ENCODE measurements around the gene ARCN1.

The ARCN1 gene

DNA sequence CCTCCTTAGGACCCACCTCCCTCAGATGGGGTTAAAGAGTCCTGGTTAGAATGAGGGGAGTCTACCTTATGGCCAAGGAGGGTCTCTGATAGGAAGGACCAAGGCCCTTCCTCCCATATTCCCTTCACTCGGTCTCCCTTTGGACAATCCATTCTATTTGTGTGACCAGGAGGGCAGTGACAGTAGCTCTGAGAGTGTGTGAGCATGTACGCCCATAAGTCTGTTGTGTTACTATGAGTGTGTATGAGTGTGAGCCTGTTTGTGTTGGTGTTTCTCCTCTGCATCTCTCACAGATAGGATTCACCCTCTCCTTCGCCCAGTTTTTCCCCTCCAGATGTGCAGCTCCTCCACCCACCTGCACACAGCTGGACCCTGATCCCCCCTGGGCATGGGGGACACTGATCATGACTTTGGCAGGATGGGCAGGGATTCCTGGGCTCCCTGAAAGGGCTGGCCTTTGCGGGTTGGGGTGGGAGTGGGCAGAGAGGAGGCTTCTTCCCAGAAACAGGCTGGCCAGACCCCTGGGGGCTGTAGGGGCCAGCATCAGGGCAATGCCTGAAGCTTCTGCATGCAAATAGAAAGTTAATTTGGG lies 49.7 kb downstream of the ARCN1 start:
- no peak for DNase-seq

DNA sequence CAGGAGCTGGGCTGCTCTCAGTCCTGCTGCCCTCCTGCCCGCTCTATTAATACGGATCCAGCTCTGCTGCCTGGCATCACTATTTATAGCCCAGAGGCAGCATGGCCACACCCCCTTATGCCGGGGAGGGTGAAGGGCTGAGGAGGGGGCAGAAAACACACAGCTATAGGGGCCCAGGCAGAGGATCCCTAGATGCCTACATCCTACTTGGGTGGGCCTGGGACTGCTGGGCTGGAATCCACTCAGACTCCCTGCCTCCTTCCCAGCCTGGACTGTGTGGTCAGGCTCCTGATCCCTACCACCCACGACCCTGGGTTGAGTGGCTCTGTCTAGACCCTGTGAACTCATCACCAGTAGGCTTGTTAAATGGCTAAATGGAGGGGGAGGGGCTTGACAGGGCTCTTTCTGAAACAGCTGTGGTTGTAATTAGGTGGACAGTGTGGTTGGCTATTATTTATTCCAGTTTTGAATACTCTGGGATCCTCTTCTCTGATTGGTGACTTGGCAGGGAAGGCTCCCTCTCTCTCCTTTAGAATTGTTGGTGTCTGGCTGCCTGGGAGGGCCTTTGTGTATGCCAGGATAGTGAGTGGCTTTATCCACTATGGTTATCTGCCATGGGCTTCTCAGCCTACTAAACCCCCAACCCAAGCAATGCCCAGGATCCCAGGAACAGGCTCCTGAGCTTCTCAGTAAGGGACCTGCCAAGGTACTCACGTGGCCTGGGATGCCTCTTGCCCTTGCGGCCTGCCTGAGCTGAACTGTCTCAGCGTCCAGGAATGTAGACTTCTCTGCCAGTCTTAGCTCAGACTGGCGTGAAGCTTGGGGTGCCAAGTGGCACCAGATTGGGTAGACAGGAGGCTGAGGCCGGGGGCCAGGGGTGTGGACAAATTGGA lies 50.4 kb downstream of the ARCN1 start:
- no peak for DNase-seq

DNA sequence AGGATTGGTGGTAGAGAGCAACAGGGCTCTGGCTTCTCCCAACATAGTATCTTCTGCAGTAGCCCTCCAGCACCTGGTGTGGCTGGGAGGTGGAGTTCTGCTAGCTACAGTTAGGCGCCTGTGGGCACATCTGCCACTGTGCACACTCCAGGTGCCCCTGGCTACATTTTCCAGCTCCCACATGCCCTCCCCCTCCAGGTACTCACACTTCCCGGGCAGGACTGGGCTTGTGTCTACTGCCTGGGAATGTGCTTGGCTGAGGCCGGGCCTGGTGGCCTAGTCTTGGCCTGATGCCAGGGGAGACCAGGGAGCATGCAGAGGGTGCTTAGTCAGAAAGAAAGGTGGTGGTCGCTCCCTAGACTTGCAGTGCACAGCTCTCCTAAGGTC lies 51.1 kb downstream of the ARCN1 start:
- no peak for DNase-seq

DNA sequence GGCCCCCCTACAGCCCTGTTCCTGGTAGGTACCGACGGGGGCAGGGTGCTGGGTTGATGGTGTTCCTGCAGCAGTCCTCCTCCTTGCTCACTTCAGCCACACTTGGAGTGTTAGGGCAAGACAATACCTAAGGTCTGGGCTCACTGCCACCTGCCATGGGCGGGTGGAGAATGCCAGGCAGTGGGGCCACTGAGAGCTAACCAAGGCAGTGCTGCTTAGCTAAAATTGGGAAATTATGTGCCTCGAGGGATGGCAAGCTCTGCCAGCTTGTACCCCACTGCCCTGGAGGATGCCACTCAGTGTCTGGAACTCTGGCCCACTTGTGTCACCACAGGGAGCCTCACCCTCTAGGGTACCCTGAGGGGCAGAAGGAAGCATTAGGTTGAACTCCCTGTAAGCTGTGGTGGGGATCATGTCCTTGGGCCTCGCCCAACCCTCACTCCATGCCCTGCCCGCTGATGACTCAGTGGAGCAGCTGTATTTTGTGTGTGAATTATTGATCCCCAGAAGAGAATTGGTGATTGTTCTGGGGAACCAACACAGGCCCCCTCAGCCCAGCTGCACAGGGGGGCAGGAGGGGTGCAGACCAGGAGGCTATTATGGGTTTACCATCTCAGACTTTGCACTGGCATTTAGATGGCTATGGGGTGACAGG lies 53.0 kb downstream of the ARCN1 start:
- DNase-seq, result no peak

GRCh38 chr11:118625976-118626375 lies 53.8 kb downstream of the ARCN1 start:
- no peak for DNase-seq

GRCh38 chr11:118627566-118627965 lies 55.4 kb downstream of the ARCN1 start:
- DNase-seq, result no peak

GRCh38 chr11:118628031-118628430 lies 55.8 kb downstream of the ARCN1 start:
- no peak for DNase-seq

GRCh38 chr11:118628432-118628831 lies 56.2 kb downstream of the ARCN1 start:
- no peak for DNase-seq

- no peak for DNase-seq
Observed at GRCh38 chr11:118628861-118629549, 56.8 kb downstream of the ARCN1 start.

DNA sequence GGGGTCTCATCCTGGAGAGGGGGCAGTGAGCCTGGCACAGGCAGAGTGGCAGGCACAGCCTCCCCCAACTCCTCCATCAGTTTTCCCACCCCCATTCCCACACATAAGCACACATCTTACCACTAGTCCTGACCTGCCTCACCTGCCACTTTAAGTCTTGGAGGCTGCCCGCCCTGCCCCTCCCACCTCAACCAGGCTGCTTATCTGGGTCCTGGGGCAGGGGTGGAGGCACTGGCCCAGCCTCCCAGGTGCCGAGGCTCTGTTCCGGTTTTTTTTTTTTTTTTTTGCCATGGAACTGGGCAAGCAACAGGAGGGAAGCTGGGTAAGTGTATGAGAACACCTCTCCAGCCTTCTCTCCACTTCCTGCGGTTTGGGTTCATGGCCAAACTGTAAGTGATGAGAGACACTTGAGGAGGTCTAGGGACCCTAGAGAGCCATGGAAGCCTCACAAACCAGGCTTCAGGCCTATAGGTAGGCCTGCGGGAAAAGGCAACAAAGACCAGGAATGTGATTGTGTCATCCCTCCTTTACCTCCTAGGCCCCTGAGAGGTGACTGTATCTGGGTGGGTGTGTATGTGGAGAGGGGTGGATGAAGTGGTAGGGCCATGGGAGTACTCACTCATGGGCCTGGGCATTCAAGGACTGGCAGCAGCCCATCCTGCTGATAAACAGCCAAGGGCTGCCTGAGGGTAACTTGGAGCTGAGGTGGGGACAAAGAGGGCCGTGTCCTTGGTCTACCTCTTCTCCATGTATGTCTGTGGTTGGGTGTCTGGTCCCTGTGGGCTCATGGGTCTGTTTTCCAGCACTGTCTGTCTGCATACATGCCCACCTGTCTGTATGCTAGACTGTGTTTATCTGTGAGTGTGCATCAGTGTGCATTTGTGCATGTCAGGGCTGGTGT lies 57.8 kb downstream of the ARCN1 start:
- DNase-seq, result no peak

GRCh38 chr11:118631142-118631909 lies 59.1 kb downstream of the ARCN1 start:
- no peak for DNase-seq

GRCh38 chr11:118632577-118633318 lies 60.5 kb downstream of the ARCN1 start:
- DNase-seq, result no peak

DNA sequence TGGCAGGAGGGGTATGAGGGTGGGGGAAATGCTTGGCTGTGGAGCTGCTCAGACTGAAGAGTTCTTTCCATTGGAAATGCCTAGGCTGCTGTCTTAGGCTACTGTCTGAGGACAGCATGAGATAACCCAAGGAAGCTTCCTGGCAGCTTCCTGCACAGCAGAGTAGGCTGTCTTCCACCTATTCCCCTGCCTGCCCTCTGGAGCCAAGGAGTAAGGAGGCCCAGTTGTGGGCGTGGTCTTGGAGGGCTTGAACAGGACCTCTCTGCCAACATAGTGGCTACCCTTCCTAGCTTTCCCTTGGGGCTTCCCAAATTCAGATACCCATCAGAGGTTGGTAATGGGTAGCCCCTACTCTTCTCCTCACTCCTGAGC lies 61.1 kb downstream of the ARCN1 start:
- DNase-seq, result no peak

DNA sequence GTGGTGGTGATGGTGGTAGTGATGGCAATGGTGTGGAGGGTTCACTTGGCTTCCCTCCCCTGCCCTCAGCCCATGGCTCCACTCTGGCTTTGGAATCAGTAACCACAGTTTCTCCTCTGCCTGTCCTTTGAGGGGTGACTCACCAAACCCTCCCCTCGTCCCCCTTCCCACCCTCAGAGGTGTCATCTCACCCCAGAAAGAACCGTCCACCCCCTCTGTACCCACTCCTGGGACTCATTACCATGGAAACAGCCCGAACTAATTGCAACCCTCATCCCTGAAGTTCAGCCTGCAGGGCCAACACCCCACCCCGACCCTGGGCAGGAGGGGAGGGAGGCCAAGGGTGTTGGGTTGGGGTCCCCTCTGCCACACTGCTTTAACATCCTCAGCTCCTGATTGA lies 61.8 kb downstream of the ARCN1 start:
- DNase-seq, result no peak

- no peak for DNase-seq
Observed at GRCh38 chr11:118634431-118635236, 62.4 kb downstream of the ARCN1 start.

GRCh38 chr11:118635237-118635591 lies 63.0 kb downstream of the ARCN1 start:
- DNase-seq, result no peak

DNA sequence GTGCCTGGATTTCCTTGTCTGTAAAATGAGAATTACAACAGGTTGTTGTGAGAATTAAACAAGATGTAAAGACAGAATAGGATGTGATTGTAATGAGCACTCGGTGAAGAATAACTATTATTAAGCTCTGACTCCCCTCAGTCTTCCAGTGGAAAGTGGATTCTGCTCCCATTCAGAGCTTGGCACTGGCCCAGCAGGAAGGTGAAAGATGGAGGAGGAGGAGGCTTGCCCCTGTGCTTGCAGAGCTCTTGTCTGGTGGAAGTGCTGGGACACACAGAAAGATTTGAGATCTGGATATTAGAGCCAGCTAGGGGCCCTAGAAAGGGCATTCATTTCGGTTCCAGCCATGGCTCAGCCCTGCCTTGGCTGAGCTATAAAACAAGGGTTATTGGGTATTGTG lies 63.4 kb downstream of the ARCN1 start:
- DNase-seq, result no peak

GRCh38 chr11:118636569-118637290 lies 64.5 kb downstream of the ARCN1 start:
- no peak for DNase-seq

DNA sequence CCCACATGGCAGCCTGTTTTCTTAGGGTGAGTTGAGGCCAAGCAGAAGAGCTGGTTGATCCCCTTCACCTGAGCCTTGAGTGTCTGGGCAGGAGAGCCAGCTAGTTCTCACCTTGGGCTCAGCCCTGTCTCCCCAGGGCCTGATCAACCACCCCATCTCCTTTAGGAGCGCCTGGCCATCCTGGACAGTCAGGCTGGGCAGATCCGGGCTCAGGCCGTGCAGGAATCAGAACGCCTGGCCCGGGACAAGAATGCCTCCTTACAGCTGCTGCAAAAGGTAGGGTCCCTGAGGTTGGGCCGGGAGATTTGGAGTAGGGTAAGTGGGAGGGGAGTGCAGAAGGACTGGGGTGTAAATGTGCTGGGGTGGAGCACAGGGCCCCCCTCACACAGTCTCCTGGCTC lies 66.5 kb downstream of the ARCN1 start:
- no peak for DNase-seq
